GM21825 (cell line): ENCODE data around the gene KAZN.
"Not testable (repeated sequence)": the region's sequence is repeated elsewhere in the genome, so short reads cannot be mapped to it uniquely, and the experiment has no call there.

Experiments used
- ATAC-seq: cut with Tn5 transposase; IDR thresholded peaks from one replicate; pipeline ENCODE4 v1.9.1; 2021; ENCODE audit warnings: mild to moderate bottlenecking, moderate library complexity; ENCODE audit not compliant: unreplicated experiment

Gene KAZN

DNA sequence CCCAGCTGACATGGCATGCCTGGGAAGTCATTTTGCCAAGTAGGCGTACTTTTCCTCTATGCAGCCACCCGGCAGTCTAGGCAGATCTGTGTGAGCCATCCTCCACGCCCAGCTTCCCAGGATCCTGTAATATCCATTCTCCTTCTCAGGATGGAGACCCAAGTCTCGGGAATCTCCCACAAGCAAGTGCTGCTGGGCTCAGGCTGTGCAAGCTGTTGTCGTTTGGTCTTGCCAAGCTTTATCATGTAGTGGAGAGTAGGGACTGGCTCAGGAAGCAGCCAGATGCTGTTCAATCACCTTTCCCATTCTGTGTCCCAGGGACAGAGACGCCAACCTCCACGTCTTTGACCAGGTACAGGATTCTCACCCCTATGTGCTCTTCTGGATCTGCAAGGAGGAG, 363.9 kb downstream of the KAZN start:
- ATAC-seq: no peak

DNA sequence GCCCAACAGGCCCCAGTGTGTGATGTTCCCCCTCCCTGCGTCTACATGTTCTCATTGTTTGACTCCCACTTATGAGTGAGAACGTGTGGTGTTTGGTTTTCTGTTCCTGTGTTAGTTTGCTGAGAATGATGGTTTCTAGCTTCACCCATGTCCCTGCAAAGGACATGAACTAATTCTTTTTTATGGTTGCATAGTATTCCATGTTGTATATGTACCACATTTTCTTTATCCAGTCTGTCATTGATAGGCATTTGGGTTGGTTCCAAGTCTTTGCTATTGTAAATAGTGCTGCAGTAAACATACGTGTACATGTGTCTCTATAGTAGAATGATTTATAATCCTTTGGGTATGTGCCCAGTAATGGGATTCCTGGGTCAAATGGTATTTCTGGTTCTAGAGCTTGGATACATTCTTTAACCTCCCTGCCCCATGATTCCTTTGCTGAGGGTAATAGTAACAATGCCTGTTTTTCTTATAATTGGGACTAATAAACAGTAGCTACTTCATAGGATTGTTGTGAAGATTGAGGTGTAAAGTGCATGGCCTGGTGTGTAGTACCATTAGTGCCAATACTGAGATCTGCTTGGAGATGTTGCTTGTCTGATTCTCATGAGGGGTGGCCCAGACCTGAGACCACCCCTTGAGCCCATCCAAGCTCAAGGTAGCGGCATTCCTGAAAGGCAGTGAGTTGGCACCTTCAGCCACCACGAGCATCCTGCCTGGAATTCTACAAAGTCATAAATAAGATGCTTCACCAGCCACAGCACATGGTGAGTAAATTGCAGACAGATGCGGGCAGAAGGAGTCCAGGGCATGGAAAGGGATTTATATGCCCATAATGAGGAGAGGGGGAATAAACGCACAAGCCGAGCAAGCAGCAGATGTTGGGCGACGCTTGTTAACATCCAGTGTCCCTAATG, 365.6 kb downstream of the KAZN start:
- not testable (repeated sequence) for ATAC-seq

DNA sequence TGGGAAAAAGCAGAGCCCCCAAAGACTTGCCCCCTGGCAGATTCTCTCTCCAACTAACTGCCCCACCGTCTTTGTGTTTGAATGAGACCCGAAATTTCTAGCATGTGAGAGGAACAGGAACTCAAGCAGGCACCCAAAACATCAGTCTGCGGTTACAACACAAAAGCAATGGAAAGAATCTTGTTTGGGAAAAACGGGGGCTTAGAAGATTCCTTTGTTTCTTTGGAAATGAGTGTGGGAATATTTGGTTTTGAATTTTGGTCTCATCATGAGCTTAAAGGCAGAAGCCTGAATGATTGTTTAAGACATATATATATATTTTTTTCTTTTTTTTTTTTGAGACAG, 366.2 kb downstream of the KAZN start:
- ATAC-seq: no peak

DNA sequence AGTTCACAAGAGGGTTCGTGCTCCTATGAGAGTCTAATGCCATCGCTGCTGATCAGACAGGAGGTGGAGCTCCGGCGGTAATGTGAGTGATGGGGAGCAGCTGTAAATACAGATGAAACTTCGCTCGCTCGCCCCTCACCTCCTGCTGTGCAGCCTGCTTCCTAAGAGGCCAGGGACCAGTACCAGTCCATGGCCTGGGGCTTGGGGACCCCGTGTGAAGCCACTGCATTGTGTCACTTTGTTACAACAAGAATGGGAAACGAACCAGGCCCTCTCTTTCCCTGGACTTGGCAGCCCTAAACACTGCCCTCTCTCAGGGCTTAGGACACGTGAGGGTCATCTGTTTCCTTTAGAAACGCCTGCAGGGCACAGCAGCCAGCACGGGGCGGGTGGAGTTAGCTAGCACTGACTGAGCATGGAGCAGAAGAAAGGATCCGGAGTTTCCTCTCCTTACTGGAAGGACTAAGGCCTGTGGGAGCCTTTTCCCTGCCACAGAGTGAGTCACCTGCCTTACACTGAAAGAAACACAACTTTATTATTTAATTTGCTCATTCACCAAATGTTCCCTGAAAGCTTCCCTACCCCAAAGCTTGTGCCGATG, 369.9 kb downstream of the KAZN start:
- no peak for ATAC-seq

DNA sequence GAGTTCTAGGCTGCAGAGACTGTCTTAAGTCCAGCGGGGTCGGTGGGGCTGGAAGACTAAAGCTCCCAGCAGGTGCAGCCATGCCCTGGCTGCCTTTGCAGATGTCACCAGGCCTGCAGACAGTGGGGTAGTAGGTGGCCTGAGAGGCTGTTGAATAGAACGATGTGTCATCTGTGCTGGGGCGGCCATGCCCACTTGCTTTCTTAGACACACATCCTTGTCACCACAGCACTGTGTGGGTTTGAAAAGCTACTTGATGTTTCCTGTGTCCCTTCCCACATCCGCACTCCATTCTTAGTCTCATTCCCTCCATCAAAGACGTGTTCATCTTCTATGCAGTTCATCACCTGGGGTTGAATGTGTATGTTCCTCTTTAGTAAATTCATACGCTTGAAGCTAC, 370.5 kb downstream of the KAZN start:
- ATAC-seq: no peak

DNA sequence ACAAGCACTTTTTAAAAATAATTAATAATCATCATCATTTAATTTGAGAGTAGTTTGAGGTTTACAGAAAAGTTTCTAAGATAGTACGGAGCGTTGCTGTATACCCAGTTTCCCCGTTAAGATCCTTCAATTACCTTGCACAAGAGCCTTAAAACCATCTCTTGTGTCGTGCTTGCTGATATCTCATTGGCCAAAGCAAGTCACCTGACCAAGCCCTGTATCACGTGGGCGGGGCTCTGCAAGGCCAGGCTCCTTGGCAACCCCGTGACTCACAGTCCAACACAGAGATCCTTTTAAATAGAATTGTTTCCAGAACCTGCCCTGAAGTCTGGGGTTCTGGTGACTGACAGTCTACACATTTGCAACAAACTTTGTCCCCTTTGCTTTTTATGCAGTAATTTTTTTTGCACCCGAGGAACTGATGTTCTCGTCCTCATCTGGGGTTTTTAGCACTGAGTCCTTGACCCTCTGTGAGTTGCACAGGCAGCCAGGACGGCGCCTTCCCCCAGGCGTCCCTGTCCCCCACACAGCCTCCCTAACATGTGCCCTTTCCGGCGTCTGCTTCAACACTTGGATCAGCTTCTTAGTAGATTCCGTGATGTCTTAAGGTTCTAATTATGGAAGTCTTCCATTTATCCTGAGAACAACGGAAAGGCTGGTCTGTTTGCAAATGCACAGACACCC, 371.8 kb downstream of the KAZN start:
- no peak for ATAC-seq

DNA sequence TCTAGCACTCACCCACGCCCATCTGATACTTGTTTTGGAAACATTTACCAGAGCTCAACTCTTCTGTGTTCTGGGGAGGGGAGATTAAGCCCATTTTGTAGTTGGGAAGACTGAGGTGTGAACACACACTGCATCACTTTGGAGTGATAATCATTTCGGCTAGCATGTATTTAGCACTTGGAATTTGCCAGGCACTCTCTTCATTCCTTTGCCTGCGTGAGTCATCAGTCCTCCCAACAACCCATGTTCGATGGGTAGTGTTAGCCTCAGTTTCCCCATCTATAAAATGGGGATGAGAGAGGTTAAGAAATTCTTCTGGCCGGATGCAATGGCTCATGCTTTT, 372.3 kb downstream of the KAZN start:
- no peak for ATAC-seq

DNA sequence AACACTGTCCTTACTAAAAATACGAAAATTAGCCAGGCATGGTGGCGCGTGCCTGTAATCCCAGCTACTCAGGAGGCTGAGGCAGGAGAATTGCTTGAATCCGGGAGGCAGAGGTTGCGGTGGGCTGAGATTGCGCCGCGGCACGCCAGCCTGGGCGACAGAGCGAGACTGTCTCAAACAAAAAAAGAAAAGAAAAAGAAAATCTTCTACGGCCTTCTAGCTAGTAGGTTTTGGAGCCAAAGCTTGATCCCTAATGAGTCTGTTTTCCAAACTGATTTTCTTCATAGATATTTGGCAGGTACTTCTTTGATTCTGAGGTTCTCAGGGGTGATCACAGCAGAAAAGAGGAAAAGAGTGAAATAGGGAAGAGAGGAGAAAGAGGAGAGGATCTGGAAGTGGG, 372.7 kb downstream of the KAZN start:
- ATAC-seq: no peak

DNA sequence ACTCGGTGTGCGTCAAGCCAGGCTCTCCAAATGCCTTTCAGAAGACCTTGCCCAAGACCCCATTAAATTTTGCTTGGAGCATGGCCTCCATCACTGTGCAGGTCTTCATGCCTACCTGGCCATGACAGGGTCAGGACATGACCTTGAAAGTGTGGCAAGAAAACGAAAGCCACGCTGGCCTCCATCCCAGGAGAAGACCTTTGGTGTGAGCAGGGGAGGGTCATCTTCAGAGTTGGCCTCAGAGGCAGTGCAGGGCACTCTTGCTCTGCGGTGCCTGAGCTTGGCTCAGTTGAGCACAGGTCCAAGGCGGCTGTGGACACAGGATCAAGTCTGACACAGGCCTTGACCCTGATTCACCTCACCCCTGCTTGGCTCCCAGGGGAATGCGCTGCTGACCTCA, 373.6 kb downstream of the KAZN start:
- ATAC-seq: no peak

DNA sequence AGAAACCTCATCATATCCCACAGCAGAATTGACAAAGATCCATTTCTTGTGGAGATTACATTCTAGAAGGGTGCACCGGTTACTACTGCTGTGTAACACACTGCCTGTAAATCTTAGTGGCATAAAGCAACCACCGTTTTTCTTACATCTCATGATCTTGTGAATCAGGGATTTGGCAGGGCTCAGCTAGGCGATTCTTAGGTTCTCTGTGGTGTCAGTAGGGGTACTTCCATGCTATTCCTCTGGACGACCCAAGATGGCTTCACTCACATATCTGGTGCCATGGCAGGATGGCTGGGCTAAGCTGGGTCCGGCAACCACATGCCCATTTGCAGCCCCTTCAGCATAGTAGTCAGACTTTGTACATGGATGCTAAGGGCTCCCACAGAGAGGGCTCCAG, 375.3 kb downstream of the KAZN start:
- ATAC-seq: no peak

DNA sequence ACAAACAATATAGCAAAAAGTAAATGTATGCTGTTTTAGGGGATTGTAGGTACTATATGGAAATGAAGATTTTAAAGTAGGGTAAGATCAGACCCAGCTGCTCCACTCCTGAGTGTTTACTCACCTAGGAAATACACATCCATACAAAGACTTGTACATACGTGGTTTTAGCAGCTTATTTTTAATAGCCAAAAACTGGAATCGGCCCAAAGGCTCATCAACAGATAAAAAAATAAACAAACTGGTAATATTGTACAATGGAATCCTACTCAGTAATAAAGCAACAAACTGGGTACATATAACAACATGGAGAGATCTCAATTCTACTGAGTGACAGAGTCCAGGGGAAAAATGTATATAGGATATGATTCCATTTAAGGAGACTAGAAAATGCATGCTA, 375.9 kb downstream of the KAZN start:
- ATAC-seq: no peak

DNA sequence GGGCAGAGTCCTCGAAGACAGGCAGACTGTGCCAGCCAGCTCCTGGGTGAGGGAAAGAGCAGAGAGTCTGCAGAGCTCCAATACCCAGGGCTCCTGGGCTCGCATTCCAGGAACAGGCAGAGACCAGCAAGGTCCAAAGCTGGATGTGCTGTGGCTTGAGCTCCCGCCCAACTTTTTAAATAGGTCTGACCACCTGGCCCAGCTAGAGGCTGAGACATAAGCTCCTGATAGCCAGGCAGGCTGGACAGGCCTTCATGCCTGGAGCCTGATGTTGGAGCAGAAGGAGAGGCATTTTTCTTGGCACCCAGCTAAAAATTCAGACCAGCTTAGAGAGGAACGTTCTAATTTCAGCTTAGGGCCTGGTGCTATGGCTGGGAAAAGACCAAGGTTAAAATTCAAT, 376.6 kb downstream of the KAZN start:
- ATAC-seq: no peak

DNA sequence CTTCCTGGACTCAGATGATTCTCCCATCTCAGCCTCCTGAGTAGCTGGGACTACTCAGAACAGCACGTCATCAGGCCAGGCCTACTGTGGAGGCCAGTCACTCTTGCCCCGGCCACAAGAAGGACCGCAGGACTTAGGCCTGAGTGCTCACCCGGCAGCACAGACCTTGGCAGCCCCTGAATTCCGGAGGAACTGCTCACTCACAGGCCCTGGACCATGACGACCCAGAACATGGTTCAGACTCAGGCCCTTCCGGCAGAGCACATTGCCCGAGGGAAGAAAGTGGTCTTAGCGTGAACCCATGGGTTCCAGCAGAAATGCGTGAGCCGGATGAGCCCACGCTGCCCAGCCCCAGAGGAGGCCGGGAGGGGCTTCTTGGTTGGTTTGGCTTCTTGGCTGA, 377.8 kb downstream of the KAZN start:
- ATAC-seq: no peak

DNA sequence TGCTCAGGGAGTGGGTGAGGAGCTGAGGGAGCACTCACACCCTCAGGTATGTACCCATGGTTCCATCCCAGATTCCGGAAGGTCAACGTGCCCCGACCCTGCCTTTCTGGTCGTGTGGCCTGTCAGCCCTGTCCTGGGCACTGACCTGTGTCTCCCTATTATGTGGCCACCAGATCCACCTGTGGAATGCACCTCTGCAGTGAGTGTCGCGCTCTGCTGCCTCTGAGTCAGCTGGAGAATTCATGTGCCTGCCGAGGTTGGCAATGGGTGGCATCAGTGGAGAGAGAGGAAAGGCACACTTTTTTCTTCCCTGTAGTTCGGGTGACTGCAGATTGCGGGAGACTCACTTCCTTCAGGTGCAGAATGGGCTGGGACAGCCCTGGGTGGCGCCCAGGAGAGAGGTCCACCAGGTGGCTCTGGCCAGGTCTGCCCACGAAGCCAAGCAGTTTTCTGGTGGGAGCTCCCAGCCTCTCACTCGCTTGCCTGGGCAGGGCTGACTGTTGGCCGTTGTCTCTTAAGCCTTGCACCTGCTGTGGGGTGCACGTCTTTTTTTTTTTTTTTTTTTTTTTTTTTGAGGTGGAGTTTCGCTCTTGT, 378.9 kb downstream of the KAZN start:
- no peak for ATAC-seq

DNA sequence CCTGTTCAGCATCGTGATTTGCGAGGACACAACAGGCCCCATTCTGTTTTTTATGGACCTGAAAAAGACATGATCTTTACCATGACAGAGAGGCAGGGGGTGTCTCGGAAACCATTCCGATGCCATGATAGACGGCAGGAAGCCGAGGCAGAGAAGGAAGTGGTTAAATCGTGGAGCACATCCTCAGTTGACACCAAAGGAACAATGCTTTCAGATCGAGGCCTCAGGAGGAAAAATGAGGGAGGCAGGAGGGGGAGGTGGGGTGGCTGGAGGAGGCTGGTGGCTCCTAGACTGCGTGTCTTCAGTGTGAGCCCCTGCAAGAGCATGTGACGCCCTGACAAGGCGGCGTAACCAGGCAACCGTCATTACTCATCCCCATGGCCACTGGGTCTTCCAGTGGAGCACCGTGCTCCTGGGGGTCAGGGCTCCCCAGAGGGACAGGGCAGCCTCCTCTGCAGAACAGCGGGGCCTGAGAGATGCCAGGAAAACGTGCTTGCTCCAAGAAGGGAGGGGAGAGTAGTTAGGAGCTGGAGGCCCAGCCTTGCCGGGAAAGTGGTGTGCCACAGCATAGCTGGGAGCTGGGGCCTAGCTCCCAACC, 382.2 kb downstream of the KAZN start:
- ATAC-seq: no peak

DNA sequence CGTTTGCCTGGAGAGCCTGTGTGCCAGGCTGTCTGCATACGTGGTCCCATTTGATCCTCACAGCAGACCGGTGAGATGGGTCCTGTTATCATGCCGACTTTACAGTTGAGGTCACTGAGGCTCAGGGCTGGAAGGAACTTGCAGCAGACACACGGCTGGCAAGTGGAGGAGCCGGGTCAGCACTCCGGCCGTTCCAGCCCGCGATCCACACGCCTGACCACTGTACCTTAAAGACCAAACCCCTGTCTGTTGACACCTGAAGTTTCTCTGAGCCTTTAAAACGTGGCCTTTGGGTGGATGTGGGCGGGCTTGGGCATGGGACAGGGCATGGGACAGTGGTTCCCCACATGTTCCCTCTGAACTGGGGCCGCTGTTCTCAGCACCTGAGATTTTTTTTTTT, 383.5 kb downstream of the KAZN start:
- no peak for ATAC-seq

DNA sequence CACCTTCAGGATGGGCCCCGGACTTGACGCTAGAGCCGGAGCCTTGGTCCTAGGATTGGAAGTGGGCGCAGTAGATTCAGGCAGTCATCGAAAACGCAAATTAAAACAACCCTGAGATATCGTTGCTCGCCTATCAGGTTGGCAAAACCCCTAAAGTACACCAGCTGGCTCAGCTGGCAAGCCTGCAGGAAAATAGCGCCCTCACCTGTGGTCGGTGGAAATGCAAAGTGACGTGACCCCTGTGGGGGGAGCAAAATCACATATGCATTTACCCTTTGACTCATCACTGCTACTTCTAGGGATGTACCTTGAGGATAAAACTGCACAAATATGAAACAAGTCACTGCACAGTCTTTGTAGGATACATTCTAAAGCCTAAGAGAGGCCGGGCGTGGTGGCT, 384.8 kb downstream of the KAZN start:
- no peak for ATAC-seq

DNA sequence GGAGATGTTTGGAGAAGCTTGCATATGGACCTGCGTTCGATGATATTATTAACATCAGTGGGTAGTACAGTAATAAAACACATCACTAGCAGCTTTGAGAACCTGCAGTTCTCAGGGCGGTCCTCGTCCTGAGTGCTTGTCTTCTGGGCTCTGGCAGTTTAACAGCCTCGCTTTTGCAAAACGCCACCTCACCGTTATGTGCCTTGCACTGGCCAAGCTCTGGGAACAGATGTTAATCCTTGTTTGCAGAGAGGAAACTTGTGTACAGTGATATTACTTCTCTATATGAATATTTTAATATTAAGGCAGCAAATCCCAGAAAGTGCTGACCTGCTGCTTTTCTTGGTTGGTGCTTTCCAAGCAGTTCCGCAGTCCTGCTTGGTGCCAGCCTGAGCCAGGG, 387.7 kb downstream of the KAZN start:
- ATAC-seq: no peak

DNA sequence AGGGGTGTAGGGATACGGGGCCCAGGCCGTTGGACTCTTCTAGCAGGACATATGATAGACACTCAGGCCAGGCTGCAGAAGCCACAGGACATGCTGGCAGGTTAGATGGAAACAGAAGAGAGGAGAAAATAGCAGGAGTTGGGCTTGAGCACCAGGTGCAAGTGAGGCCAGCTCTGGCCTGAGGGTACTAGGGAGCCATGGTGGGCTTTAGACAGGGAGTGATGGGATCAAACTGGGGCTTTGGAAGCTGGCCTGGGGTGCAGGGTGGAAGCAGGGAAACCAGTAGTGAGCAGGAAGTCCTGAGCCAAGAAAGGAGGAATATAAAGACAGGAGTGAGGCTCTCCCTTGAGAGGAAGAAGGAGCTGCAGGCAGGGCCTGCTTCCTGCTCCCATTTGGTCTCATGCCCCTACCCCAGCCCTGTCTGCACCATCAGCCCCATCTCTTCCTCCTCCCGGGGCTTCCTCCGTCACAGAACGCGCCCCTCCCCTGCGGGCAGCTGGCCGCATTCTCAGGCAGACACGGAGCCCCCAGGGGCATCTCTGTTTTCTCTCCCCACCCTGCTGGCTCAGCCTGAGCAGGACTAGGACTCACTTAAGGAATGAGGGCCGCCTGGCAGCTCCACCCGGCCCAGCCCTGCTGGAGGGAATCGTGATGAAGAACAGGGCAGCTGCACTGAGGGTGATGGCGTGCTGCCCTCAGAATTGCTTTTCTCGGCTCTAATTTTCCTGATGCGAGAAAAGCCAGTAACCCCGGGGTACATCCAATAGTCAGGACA, 389.5 kb downstream of the KAZN start:
- ATAC-seq: no peak

DNA sequence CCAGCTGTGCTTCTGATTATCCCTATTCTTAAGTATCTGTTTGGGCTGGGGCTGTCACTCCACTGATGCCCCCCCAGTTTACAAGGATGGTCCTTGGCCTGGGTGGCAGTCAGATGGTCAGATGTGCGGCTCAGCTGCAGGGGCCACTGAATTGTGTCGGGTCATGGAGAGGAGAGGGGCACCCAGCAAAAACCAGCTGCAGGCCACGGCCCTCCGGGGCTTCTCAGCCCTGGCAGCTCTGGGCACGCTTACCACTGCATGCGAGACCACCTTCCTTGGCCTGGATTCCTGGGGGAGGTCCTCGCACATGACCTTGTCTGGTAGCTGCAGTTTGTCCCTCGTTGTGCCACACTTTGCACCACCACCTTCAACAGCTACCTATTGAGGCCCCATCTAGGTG, 390.2 kb downstream of the KAZN start:
- ATAC-seq: no peak
